Fibroblast of lung (primary cell): ENCODE results near the gene UTP11. TPM values are rescaled to one million over a fixed set of nuclear protein-coding genes. Genes with fewer than 3 reads are reported as not detected.

Experiments
- DNase-seq, 2 donors: peaks; one replicate each; pipeline versions ENCODE4 v3.0.0 to v3.0.0-alpha.2; 2010; ENCODE audit warnings: low read depth in 2 of 2
- H2AFZ ChIP-seq: 2 replicates; pipeline ENCODE4 v1.5.1; 2012; ENCODE audit warnings: low read length, control low read depth, inconsistent platforms
- H3K27ac ChIP-seq: 2 replicates; pipeline ENCODE4 v1.5.1; 2011; ENCODE audit warnings: low read length, control low read depth; ENCODE audit not compliant: insufficient read depth
- H3K27me3 ChIP-seq: 2 replicates; pipeline ENCODE4 v1.5.1; 2011; ENCODE audit warnings: mild to moderate bottlenecking, low read length; ENCODE audit not compliant: control insufficient read depth, insufficient read depth
- H3K36me3 ChIP-seq: 2 replicates; pipeline ENCODE4 v1.5.1; 2011; ENCODE audit warnings: low read length; ENCODE audit not compliant: control insufficient read depth, insufficient read depth
- H3K4me1 ChIP-seq: 2 replicates; pipeline ENCODE4 v1.5.1; 2011; ENCODE audit warnings: low read length; ENCODE audit not compliant: control insufficient read depth, insufficient read depth; ENCODE audit errors: extremely low read depth
- H3K4me2 ChIP-seq: 2 replicates; pipeline ENCODE4 v1.5.1; 2011; ENCODE audit warnings: low read length, control low read depth; ENCODE audit not compliant: insufficient read depth; ENCODE audit errors: extremely low read depth
- H3K4me3 ChIP-seq, 4 experiments: fragments of 200-600 bp in 1 of 4; sonication (generic) in 1 of 4; replicated peaks in 1 of 4; 2 replicates each; pipeline ENCODE4 v1.5.1; 2011 to 2016; ENCODE audit warnings: low read length in 4 of 4, low read depth in 3 of 4, mild to moderate bottlenecking in 3 of 4, control low read depth in 2 of 4, inconsistent platforms in 1 of 4, mixed read lengths in 1 of 4; ENCODE audit not compliant: insufficient read depth in 1 of 4; ENCODE audit errors: control extremely low read depth in 1 of 4
- H3K79me2 ChIP-seq: 2 replicates; pipeline ENCODE4 v1.5.1; 2012; ENCODE audit warnings: mild to moderate bottlenecking, low read length, inconsistent platforms; ENCODE audit not compliant: control insufficient read depth, insufficient read depth
- H3K9ac ChIP-seq: 2 replicates; pipeline ENCODE4 v1.5.1; 2011; ENCODE audit warnings: mild to moderate bottlenecking, low read length, control low read depth; ENCODE audit not compliant: insufficient read depth
- H3K9me3 ChIP-seq: 2 replicates; pipeline ENCODE4 v1.5.1; 2012; ENCODE audit warnings: low read depth, low read length; ENCODE audit not compliant: control insufficient read depth, insufficient read depth
- H4K20me1 ChIP-seq: 2 replicates; pipeline ENCODE4 v1.5.1; 2011; ENCODE audit warnings: low read length; ENCODE audit not compliant: control insufficient read depth, insufficient read depth; ENCODE audit errors: extremely low read depth
- EZH2 ChIP-seq: IDR thresholded peaks from 2 replicates; pipeline ENCODE4 v1.5.1; 2012; ENCODE audit warnings: low read length, control low read depth, mild to moderate bottlenecking; ENCODE audit errors: missing control alignments
- polyA plus RNA-seq, 2 donors: library from polyadenylated mRNA; depleted of rRNA in 1 of 2; stranded (reverse) in 1 of 2; unstranded in 1 of 2; fragments of >200 nt; gene quantifications; 2 replicates each; pipeline ENCODE4 v1.2.1, GENCODE V29; 2011 to 2012; ENCODE audit warnings: missing spikeins in 1 of 2
- total RNA-seq: library from RNA; depleted of rRNA; stranded (reverse); fragments of >200 nt; gene quantifications from 2 replicates; pipeline ENCODE4 v1.2.1, GENCODE V29; 2014
- TF ChIP-seq, protein P1 (sequence below), 2 donors: IDR thresholded peaks in 1 of 2; conservative IDR thresholded peaks in 1 of 2; 1 replicate in 1 of 2; 2 replicates in 1 of 2; pipeline ENCODE4 v1.5.1; 2011 to 2012; ENCODE audit warnings: low read length in 2 of 2, control low read depth in 1 of 2, inconsistent platforms in 1 of 2, low read depth in 1 of 2, mild to moderate bottlenecking in 1 of 2

The UTP11 gene
- total and polyA plus RNA-seq, 2 donors (not counting 1 experiment from before 2014, with no cell fraction given) = 34.8 to 56.5 TPM

DNA sequence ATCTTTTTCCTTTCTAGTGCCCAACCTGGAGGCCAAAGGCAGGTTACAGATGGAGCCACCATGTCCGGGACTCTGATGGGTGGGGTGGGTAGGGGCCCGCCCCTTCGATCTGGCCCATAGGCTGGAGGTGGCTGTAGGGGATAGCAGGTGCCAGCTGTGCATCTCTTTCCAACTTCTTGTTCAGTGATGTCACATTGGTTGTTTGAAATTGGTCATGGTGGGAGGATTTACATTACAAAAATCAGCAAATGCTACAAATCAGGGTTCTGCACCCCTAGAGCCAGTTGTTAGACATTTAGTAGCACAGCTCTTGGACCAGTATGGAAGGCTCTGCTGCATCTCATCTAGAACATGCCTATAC, 56.4 kb downstream of the UTP11 start:
- TF ChIP-seq, protein P1, sequence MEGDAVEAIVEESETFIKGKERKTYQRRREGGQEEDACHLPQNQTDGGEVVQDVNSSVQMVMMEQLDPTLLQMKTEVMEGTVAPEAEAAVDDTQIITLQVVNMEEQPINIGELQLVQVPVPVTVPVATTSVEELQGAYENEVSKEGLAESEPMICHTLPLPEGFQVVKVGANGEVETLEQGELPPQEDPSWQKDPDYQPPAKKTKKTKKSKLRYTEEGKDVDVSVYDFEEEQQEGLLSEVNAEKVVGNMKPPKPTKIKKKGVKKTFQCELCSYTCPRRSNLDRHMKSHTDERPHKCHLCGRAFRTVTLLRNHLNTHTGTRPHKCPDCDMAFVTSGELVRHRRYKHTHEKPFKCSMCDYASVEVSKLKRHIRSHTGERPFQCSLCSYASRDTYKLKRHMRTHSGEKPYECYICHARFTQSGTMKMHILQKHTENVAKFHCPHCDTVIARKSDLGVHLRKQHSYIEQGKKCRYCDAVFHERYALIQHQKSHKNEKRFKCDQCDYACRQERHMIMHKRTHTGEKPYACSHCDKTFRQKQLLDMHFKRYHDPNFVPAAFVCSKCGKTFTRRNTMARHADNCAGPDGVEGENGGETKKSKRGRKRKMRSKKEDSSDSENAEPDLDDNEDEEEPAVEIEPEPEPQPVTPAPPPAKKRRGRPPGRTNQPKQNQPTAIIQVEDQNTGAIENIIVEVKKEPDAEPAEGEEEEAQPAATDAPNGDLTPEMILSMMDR (conservative IDR thresholded peaks at IDR 0.05 in 1 of 2, IDR thresholded peaks at IDR 0.05 in 1 of 2; ENCODE audit: low read depth in 1 of 2, low read length in 2 of 2) = no peak
- no peak for TF ChIP-seq EZH2
- Histone ChIP-seq H3K9me3 (no peaks in the 10 kb centered on the region), H3K27me3 (no peaks in the 10 kb centered on the region), H3K4me2 (no peak overlapping the region), H3K27ac (no peak overlapping the region), H2AFZ (no peak overlapping the region), H3K79me2 (no peaks in the 10 kb centered on the region), H3K9ac (no peak overlapping the region), H3K4me3 (no peak overlapping the region), H4K20me1 (no peaks in the 10 kb centered on the region), H3K36me3 (no peaks in the 10 kb centered on the region), H3K4me1 (no peaks in the 10 kb centered on the region)
- DNase-seq = no peak

DNA sequence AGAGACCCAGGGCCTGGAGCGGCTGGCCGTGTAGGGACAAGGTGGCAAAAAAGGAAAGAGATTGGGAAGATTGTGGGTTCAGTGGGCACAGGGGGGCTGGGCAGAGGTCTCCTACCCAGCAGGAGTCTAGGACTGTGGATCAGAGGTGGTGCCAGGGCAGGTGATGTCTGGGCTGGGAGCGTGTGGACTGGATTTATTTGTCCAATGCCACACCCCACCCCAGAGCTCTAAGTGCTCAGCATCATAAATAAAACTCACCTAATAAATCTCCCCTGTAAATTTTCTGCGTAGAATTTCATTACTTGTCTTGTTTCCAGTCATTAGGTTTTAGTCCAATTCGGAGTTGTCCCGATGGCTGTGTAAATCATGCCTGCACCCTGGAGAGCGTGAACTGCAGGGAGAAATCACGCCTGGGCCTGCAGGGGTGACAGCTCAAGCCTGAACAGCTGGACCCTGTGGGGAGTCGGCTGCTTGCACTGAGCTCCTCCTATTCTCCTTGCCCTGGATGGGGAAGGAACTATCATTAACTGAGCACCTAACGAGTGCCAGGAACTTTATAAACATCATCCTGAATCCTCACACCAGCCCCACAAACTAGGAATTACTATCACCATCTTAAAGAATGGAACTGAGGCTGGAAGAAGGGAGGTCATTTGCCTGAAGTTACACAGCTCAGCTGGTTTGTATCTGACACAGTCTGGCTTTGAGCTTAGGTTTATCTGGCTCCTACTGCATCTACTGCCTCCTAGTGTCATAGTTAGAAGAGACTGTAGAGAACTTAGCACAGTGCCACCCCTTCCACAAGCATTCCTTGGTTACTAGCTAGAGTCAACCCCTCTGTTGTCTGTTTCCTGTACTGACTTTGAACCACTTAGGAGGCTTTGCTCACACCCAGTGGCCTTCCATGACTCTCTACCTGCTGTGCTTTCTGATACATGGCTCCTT, 59.0 kb downstream of the UTP11 start:
- Histone ChIP-seq H3K4me2 (no peak overlapping the region), H3K27ac (no peak overlapping the region), H3K4me3 (no peak overlapping the region), H2AFZ (no peak overlapping the region), H3K27me3 (no peaks in the 10 kb centered on the region), H3K79me2 (no peaks in the 10 kb centered on the region), H4K20me1 (no peaks in the 10 kb centered on the region), H3K9me3 (no peaks in the 10 kb centered on the region), H3K4me1 (no peaks in the 10 kb centered on the region), H3K36me3 (no peaks in the 10 kb centered on the region), H3K9ac (no peak overlapping the region)
- peak; percentile 27 to 49 for DNase-seq
- TF ChIP-seq, protein P1 (conservative IDR thresholded peaks at IDR 0.05 in 1 of 2, IDR thresholded peaks at IDR 0.05 in 1 of 2; ENCODE audit: low read depth in 1 of 2, low read length in 2 of 2) = peak; percentile 30 to 57
- no peak for TF ChIP-seq EZH2

- Histone ChIP-seq H3K9me3 (no peaks in the 10 kb centered on the region), H3K27me3 (no peaks in the 10 kb centered on the region), H4K20me1 (no peaks in the 10 kb centered on the region), H3K36me3 (no peaks in the 10 kb centered on the region), H2AFZ (no peak overlapping the region), H3K4me2 (no peak overlapping the region), H3K79me2 (no peaks in the 10 kb centered on the region), H3K27ac (no peak overlapping the region), H3K4me1 (no peaks in the 10 kb centered on the region), H3K9ac (no peak overlapping the region), H3K4me3 (no peak overlapping the region)
- DNase-seq = no peak
- TF ChIP-seq EZH2 = no peak
- TF ChIP-seq, protein P1 (conservative IDR thresholded peaks at IDR 0.05 in 1 of 2, IDR thresholded peaks at IDR 0.05 in 1 of 2; ENCODE audit: low read depth in 1 of 2, low read length in 2 of 2) = no peak
Measured at GRCh38 chr1:38072858-38073257, 60.3 kb downstream of the UTP11 start.
